GM19438 (cell line): ENCODE measurements around the gene SRCIN1.
"Not testable (repeated sequence)": the region's sequence is repeated elsewhere in the genome, so short reads cannot be mapped to it uniquely, and the experiment has no call there.

ENCODE experiments used
- ATAC-seq: cut with Tn5 transposase; IDR thresholded peaks from one replicate; pipeline ENCODE4 v1.9.1; 2021; ENCODE audit warnings: low read depth; ENCODE audit not compliant: unreplicated experiment

Gene SRCIN1

GRCh38 chr17:38605841-38606645 lies at the start of gene SRCIN1:
Gene SRCIN1 (minus strand): TSS chr17:38605952. CDS start chr17:38605705, 247 bp downstream.
- ATAC-seq: no peak

- ATAC-seq: no peak
These were observed 49.0 kb upstream of the SRCIN1 start for GRCh38 chr17:38654411-38655398.

- no peak for ATAC-seq
These were observed 47.9 kb upstream of the SRCIN1 start for GRCh38 chr17:38653679-38654078.

GRCh38 chr17:38653230-38653629 lies 47.5 kb upstream of the SRCIN1 start:
- no peak for ATAC-seq

- ATAC-seq: not testable (repeated sequence)
These were observed 45.0 kb upstream of the SRCIN1 start for GRCh38 chr17:38650653-38651173.

- ATAC-seq: no peak
These were observed 32.2 kb upstream of the SRCIN1 start for GRCh38 chr17:38637951-38638350.

- ATAC-seq: no peak
These were observed 30.3 kb upstream of the SRCIN1 start for GRCh38 chr17:38636054-38636453.

GRCh38 chr17:38632334-38632733 lies 26.6 kb upstream of the SRCIN1 start:
- ATAC-seq: no peak

GRCh38 chr17:38628441-38628840 lies 22.7 kb upstream of the SRCIN1 start:
- ATAC-seq: no peak

GRCh38 chr17:38627957-38628356 lies 22.2 kb upstream of the SRCIN1 start:
- no peak for ATAC-seq

- not testable (repeated sequence) for ATAC-seq
These were observed 21.0 kb upstream of the SRCIN1 start for GRCh38 chr17:38626606-38627226.

GRCh38 chr17:38625482-38625881 lies 19.7 kb upstream of the SRCIN1 start:
- no peak for ATAC-seq

GRCh38 chr17:38624782-38625355 lies 19.1 kb upstream of the SRCIN1 start:
- ATAC-seq: peak; percentile 68

GRCh38 chr17:38621538-38621937 lies 15.8 kb upstream of the SRCIN1 start:
- ATAC-seq: no peak

GRCh38 chr17:38620551-38621277 lies 15.0 kb upstream of the SRCIN1 start:
- ATAC-seq: no peak

- ATAC-seq: no peak
These were observed 14.3 kb upstream of the SRCIN1 start for GRCh38 chr17:38619937-38620550.

- no peak for ATAC-seq
These were observed 13.7 kb upstream of the SRCIN1 start for GRCh38 chr17:38619451-38619795.

- no peak for ATAC-seq
These were observed 12.4 kb upstream of the SRCIN1 start for GRCh38 chr17:38617967-38618760.
